ENCODE data around the gene NTF3. TPM values are rescaled to one million over a fixed set of nuclear protein-coding genes. Genes with fewer than 3 reads are reported as not detected.
"Not testable (repeated sequence)": the region's sequence is repeated elsewhere in the genome, so short reads cannot be mapped to it uniquely, and the experiment has no call there.

The NTF3 gene
- total RNA-seq, 2 experiments from 2014 or later, result not detected

- no peak for DNase-seq
- Mint-ChIP-seq H3K36me3 (no peaks in the 10 kb centered on the region), H3K4me3 (no peak overlapping the region), H3K9me3 (no peaks in the 10 kb centered on the region), H3K4me1 (ENCODE audit: low read depth) (no peaks in the 10 kb centered on the region), H3K27ac (no peak overlapping the region), H3K27me3 (peaks cover 1% of the 10 kb centered on the region)
- ChIA-PET CTCF (no interaction called here), POLR2A (no interaction called here)
- intact Hi-C loops (cut with micrococcal nuclease), result no loop called here
Measured at GRCh38 chr12:5525783-5526367, 94.0 kb downstream of the NTF3 start.

GRCh38 chr12:5533368-5533767 lies 101.5 kb downstream of the NTF3 start:
- no peak overlapping the region for H3K27ac Mint-ChIP-seq
- H3K4me3 Mint-ChIP-seq, result no peak overlapping the region
- H3K27me3 Mint-ChIP-seq, result peaks cover 16% of the 10 kb centered on the region
- ChIA-PET POLR2A (no interaction called here), CTCF (no interaction called here)
- peaks cover 6% of the 10 kb centered on the region for H3K9me3 Mint-ChIP-seq
- DNase-seq, result no peak
- intact Hi-C loops (cut with micrococcal nuclease), result no loop called here
- no peaks in the 10 kb centered on the region for H3K36me3 Mint-ChIP-seq
- H3K4me1 Mint-ChIP-seq (ENCODE audit: low read depth), result no peaks in the 10 kb centered on the region

- peaks cover 16% of the 10 kb centered on the region for H3K27me3 Mint-ChIP-seq
- peaks cover 6% of the 10 kb centered on the region for H3K9me3 Mint-ChIP-seq
- ChIA-PET POLR2A (no interaction called here), CTCF (interaction anchor here (1.3 kb wide), 1 partner anchor 23 kb away, joined by 3 read pairs; no protein-coding TSS in a partner anchor)
- no peaks in the 10 kb centered on the region for H3K4me1 Mint-ChIP-seq (ENCODE audit: low read depth)
- no peaks in the 10 kb centered on the region for H3K36me3 Mint-ChIP-seq
- DNase-seq, result no peak
- no peak overlapping the region for H3K27ac Mint-ChIP-seq
- no peak overlapping the region for H3K4me3 Mint-ChIP-seq
- intact Hi-C loops (cut with micrococcal nuclease), result no loop called here
Measured at GRCh38 chr12:5534426-5535199, 102.7 kb downstream of the NTF3 start.

GRCh38 chr12:5535541-5535940 lies 103.6 kb downstream of the NTF3 start:
- Mint-ChIP-seq H3K27me3 (peaks cover 14% of the 10 kb centered on the region), H3K4me1 (ENCODE audit: low read depth) (no peaks in the 10 kb centered on the region), H3K27ac (no peak overlapping the region), H3K36me3 (no peaks in the 10 kb centered on the region), H3K9me3 (peaks cover 6% of the 10 kb centered on the region), H3K4me3 (no peak overlapping the region)
- no peak for DNase-seq
- ChIA-PET CTCF (interaction anchor here (1.3 kb wide), 1 partner anchor 22 kb away, joined by 3 read pairs; no protein-coding TSS in a partner anchor), POLR2A (no interaction called here)
- intact Hi-C loops (cut with micrococcal nuclease), result no loop called here

- intact Hi-C loops (cut with micrococcal nuclease); CTCF ChIA-PET; H3K36me3 Mint-ChIP-seq; H3K9me3 Mint-ChIP-seq; POLR2A ChIA-PET; DNase-seq; H3K4me3 Mint-ChIP-seq; H3K27ac Mint-ChIP-seq; H3K4me1 Mint-ChIP-seq (ENCODE audit: low read depth): not testable (repeated sequence)
- peaks cover 13% of the 10 kb centered on the region for H3K27me3 Mint-ChIP-seq
Measured at GRCh38 chr12:5537026-5537615, 105.2 kb downstream of the NTF3 start.

- intact Hi-C loops (cut with micrococcal nuclease), result no loop called here
- peaks cover 12% of the 10 kb centered on the region for H3K27me3 Mint-ChIP-seq
- CTCF ChIA-PET, result no interaction called here
- POLR2A ChIA-PET, result no interaction called here
- H3K4me1 Mint-ChIP-seq (ENCODE audit: low read depth), result no peaks in the 10 kb centered on the region
- no peak for DNase-seq
- no peak overlapping the region for H3K27ac Mint-ChIP-seq
- no peak overlapping the region for H3K4me3 Mint-ChIP-seq
- H3K9me3 Mint-ChIP-seq, result peaks cover 5% of the 10 kb centered on the region
- H3K36me3 Mint-ChIP-seq, result no peaks in the 10 kb centered on the region
Measured at GRCh38 chr12:5537771-5538170, 105.9 kb downstream of the NTF3 start.
